Lower leg skin (tissue), 4 donors: ENCODE results near the gene KCNH3. TPM values are rescaled to one million over a fixed set of nuclear protein-coding genes. Genes with fewer than 3 reads are reported as not detected.
"Not testable (repeated sequence)": the region's sequence is repeated elsewhere in the genome, so short reads cannot be mapped to it uniquely, and the experiment has no call there.

Source experiments
- DNase-seq, 2 donors: peaks; one replicate each; pipeline ENCODE4 v3.0.0-alpha.2; 2019; ENCODE audit warnings: low spot score in 2 of 2
- H3K4me3 ChIP-seq: fragments of 200-600 bp; sonication (generic); 2 replicates; pipeline ENCODE4 v1.5.1; 2017; ENCODE audit warnings: mild to moderate bottlenecking, low read depth; ENCODE audit not compliant: poor library complexity, severe bottlenecking
- POLR2A ChIP-seq, 2 donors: fragments of 450-650 bp; IDR thresholded peaks; one replicate each; pipeline ENCODE4 v1.6.1; 2016 to 2017; ENCODE audit warnings: antibody characterized with exemption in 2 of 2, mild to moderate bottlenecking in 1 of 2, moderate library complexity in 1 of 2
- WGBS, 2 donors: methylation state at CpG; one replicate each; pipeline ENCODE4 v1.1.5; 2018; 5-methylcytosine and 5-hydroxymethylcytosine counted together
- intact Hi-C: fragments of 100-400 bp; cut with DNase I; formaldehyde crosslinking; loops from one replicate; pipeline ENCODE4 v1.15.0; 2023; ENCODE audit warnings: low total_unique reads
- total RNA-seq, 4 donors: library from RNA; depleted of rRNA; stranded (reverse); fragments of >200 nt; gene quantifications; one replicate each; pipeline ENCODE4 v1.1.0, GENCODE V29; 2016
- TF ChIP-seq, protein P1 (sequence below), 3 donors: fragments of 450-650 bp; IDR thresholded peaks; one replicate each; pipeline ENCODE4 v1.5.1; 2016; ENCODE audit warnings: antibody characterized with exemption in 3 of 3, mild to moderate bottlenecking in 3 of 3, moderate library complexity in 2 of 3

The KCNH3 gene
- total RNA-seq, 4 donors from 2014 or later = 0.17 to 1.1 TPM; not detected in 2

- TF ChIP-seq POLR2A (IDR thresholded peaks at IDR 0.05) = no peak
- TF ChIP-seq, protein P1, sequence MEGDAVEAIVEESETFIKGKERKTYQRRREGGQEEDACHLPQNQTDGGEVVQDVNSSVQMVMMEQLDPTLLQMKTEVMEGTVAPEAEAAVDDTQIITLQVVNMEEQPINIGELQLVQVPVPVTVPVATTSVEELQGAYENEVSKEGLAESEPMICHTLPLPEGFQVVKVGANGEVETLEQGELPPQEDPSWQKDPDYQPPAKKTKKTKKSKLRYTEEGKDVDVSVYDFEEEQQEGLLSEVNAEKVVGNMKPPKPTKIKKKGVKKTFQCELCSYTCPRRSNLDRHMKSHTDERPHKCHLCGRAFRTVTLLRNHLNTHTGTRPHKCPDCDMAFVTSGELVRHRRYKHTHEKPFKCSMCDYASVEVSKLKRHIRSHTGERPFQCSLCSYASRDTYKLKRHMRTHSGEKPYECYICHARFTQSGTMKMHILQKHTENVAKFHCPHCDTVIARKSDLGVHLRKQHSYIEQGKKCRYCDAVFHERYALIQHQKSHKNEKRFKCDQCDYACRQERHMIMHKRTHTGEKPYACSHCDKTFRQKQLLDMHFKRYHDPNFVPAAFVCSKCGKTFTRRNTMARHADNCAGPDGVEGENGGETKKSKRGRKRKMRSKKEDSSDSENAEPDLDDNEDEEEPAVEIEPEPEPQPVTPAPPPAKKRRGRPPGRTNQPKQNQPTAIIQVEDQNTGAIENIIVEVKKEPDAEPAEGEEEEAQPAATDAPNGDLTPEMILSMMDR (IDR thresholded peaks at IDR 0.05) = no peak
- DNase-seq = no peak
- 87 to 88% methylated on average over 10 of the region's 10 CpGs for WGBS, 2 donors
- intact Hi-C loops = no loop called here
- no peak overlapping the region for H3K4me3 ChIP-seq
Observed at GRCh38 chr12:49598527-49598926, 59.7 kb downstream of the KCNH3 start.

- DNase-seq = no peak
- TF ChIP-seq, protein P1 (IDR thresholded peaks at IDR 0.05) = no peak
- no peak for TF ChIP-seq POLR2A (IDR thresholded peaks at IDR 0.05)
- WGBS, 2 donors = 93 to 98% methylated on average over 8 of the region's 8 CpGs
- H3K4me3 ChIP-seq = no peak overlapping the region
- intact Hi-C loops = no loop called here
Observed at GRCh38 chr12:49599961-49600360, 61.1 kb downstream of the KCNH3 start.

GRCh38 chr12:49603721-49604120 lies 64.9 kb downstream of the KCNH3 start:
- H3K4me3 ChIP-seq = no peak overlapping the region
- no peak for DNase-seq
- no peak for TF ChIP-seq POLR2A (IDR thresholded peaks at IDR 0.05)
- TF ChIP-seq, protein P1 (IDR thresholded peaks at IDR 0.05) = no peak
- intact Hi-C loops = no loop called here
- 77 to 85% methylated on average over 1 of the region's 1 CpG for WGBS, 2 donors

- WGBS, 2 donors = 64 to 72% methylated on average over 5 of the region's 5 CpGs
- intact Hi-C loops = no loop called here
- TF ChIP-seq, protein P1 (IDR thresholded peaks at IDR 0.05) = no peak
- no peak for TF ChIP-seq POLR2A (IDR thresholded peaks at IDR 0.05)
Observed at GRCh38 chr12:49604856-49605255, 66.0 kb downstream of the KCNH3 start.

DNA sequence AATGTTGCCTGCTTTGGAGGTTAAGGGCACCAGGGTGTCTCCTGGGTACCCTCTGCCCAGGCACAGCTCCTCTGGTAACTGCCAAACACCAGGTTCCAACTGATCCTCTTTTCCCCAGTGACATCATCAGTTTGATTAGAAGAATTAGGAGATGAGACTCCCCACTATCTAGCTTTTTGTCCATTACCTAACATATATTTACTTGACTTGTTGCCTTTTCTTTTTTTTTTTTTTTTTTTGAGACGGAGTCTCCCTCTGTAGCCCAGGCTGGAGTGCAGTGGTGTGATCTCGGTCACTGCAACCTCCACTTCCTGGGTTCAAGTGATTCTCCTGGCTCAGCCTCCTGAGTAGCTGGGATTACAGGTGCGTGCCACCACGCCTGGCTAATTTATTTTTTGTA lies 66.7 kb downstream of the KCNH3 start, which contains the start of gene FAM186B:
Gene FAM186B, minus strand, starts transcription at position 101 of the 400 bp plus-strand sequence. CDS start 162 bp downstream, outside the sequence.
- intact Hi-C loops, H3K4me3 ChIP-seq, DNase-seq: not testable (repeated sequence)
- 92 to 98% methylated on average over 4 of the region's 4 CpGs for whole genome bisulfite sequencing, 2 donors

More at GRCh38 chr12:49604856-49605255, 66.0 kb downstream of the KCNH3 start:
- no peak for DNase-seq
- no peak overlapping the region for H3K4me3 ChIP-seq

Other genes with a start within 250 kb of the KCNH3 start
- 1 to 10 TPM in 1 of 4 donors, under 1 TPM in 2, not detected in 1; 0.19 to 1.4 (median 0.61) TPM for gene PRPH, start 243.9 kb upstream of the KCNH3 start, total RNA-seq
- 10 to 100 TPM in 1 of 4 donors, 1 to 10 TPM in 3; 2.1 to 24.2 (median 6.7) TPM for gene TROAP, start 215.8 kb upstream of the KCNH3 start, total RNA-seq
- gene C1QL4, start 201.8 kb upstream of the KCNH3 start, total RNA-seq = 1 to 10 TPM in 2 of 4 donors, under 1 TPM in 1, not detected in 1; 0.62 to 2.5 (median 1.1) TPM
- under 1 TPM; 0.21 to 0.52 (median 0.35) TPM for gene DNAJC22, start 192.1 kb upstream of the KCNH3 start, total RNA-seq
- 10 to 100 TPM; 14.0 to 26.5 (median 19.6) TPM for gene SPATS2, start 171.6 kb upstream of the KCNH3 start, total RNA-seq
- 10 to 100 TPM; 38.5 to 53.8 (median 41.5) TPM for gene MCRS1, start 29.1 kb downstream of the KCNH3 start, total RNA-seq
- 1 to 10 TPM in 1 of 4 donors, under 1 TPM in 3; 0.21 to 1.1 (median 0.57) TPM for gene FAM186B, start 66.6 kb downstream of the KCNH3 start, total RNA-seq
- 10 to 100 TPM; 15.6 to 22.2 (median 17.5) TPM for gene PRPF40B, start 84.5 kb downstream of the KCNH3 start, total RNA-seq
- 10 to 100 TPM in 1 of 4 donors, 1 to 10 TPM in 3; 4.3 to 12.5 (median 6.9) TPM for gene FMNL3, start 168.4 kb downstream of the KCNH3 start, total RNA-seq
- 100 to 1,000 TPM; 238 to 407 (median 319) TPM for gene TMBIM6, start 202.5 kb downstream of the KCNH3 start, total RNA-seq